ENCODE measurements around the gene ZNF598. TPM values are rescaled to one million over a fixed set of nuclear protein-coding genes. Genes with fewer than 3 reads are reported as not detected.

ZNF598 gene
- total and polyA plus RNA-seq, 2 of the 13 experiments (the other 11 are each of a cell fraction or from before 2014, with no cell fraction given) = 13.5 to 14.2 TPM

DNA sequence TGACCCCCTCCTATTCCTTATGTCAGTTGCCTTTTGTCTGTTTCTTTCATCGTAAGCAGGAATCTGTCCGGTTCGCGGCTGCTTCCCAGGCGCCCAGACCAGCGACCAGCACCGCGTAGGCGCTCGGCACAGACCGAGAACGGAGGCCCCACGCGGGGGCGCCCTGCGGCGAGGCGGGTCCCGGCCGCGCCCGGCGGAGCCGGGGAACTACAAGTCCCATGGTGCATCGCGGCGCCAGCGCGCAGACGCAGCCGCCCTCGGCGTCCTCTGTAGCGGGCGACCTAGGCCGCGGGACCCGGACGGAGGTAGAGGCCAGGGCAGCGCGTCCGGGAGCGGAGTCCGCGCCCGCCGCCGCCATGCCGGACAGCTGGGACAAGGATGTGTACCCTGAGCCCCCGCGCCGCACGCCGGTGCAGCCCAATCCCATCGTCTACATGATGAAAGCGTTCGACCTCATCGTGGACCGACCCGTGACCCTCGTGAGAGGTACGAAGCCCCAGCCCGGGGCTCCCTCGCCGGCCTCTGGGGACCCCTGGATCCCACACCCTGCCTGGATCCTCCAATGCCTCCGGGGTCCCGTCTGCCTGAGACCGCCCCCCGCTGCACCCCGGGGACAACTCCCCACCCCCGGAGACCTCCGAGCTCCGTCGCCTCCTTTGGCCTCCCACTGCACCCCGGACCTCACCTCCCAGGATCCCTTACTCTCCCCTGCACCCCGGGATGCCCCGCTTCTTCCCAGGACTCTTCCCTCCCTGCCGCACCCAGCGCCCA, 50.2 kb downstream of the ZNF598 start, which contains the start of gene NDUFB10 (continued):
- TF ChIP-seq MIER3 (CRISPR knock-in tag; IDR thresholded peaks at IDR 0.05; ENCODE audit: borderline replicate concordance) (no peak), FOSL2 (CRISPR knock-in tag; IDR thresholded peaks at IDR 0.05) (peak; percentile 30; the same call in 1 of the 2 replicates), FOXJ3 (CRISPR knock-in tag; IDR thresholded peaks at IDR 0.05; ENCODE audit: borderline replicate concordance) (no peak), HNF4A (CRISPR knock-in tag; IDR thresholded peaks at IDR 0.05) (peak; percentile 39; the same call in 1 of the 2 replicates), ZC3H4 (CRISPR knock-in tag; IDR thresholded peaks at IDR 0.05; ENCODE audit: borderline replicate concordance) (no peak), MLLT10 (CRISPR knock-in tag; IDR thresholded peaks at IDR 0.05) (no peak), ZNF75D (CRISPR knock-in tag; IDR thresholded peaks at IDR 0.05; ENCODE audit: borderline replicate concordance) (no peak), RFXAP (CRISPR knock-in tag; IDR thresholded peaks at IDR 0.05; ENCODE audit: borderline replicate concordance) (peak; percentile 88), THAP11 (CRISPR knock-in tag; IDR thresholded peaks at IDR 0.05) (peak; percentile 100), KLF12 (CRISPR knock-in tag; IDR thresholded peaks at IDR 0.05; ENCODE audit: borderline replicate concordance) (peak; percentile 87; the same call in 1 of the 2 replicates), ZNF788 (CRISPR knock-in tag; IDR thresholded peaks at IDR 0.05; ENCODE audit: borderline replicate concordance) (peak; percentile 88; the same call in 1 of the 2 replicates), SPEN (CRISPR knock-in tag; IDR thresholded peaks at IDR 0.05; ENCODE audit: low read depth) (peak; percentile 94)
- TF ChIP-seq, protein P1, sequence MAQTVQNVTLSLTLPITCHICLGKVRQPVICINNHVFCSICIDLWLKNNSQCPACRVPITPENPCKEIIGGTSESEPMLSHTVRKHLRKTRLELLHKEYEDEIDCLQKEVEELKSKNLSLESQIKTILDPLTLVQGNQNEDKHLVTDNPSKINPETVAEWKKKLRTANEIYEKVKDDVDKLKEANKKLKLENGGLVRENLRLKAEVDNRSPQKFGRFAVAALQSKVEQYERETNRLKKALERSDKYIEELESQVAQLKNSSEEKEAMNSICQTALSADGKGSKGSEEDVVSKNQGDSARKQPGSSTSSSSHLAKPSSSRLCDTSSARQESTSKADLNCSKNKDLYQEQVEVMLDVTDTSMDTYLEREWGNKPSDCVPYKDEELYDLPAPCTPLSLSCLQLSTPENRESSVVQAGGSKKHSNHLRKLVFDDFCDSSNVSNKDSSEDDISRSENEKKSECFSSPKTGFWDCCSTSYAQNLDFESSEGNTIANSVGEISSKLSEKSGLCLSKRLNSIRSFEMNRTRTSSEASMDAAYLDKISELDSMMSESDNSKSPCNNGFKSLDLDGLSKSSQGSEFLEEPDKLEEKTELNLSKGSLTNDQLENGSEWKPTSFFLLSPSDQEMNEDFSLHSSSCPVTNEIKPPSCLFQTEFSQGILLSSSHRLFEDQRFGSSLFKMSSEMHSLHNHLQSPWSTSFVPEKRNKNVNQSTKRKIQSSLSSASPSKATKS (CRISPR knock-in tag; IDR thresholded peaks at IDR 0.05) = no peak
- TF ChIP-seq, protein P2, sequence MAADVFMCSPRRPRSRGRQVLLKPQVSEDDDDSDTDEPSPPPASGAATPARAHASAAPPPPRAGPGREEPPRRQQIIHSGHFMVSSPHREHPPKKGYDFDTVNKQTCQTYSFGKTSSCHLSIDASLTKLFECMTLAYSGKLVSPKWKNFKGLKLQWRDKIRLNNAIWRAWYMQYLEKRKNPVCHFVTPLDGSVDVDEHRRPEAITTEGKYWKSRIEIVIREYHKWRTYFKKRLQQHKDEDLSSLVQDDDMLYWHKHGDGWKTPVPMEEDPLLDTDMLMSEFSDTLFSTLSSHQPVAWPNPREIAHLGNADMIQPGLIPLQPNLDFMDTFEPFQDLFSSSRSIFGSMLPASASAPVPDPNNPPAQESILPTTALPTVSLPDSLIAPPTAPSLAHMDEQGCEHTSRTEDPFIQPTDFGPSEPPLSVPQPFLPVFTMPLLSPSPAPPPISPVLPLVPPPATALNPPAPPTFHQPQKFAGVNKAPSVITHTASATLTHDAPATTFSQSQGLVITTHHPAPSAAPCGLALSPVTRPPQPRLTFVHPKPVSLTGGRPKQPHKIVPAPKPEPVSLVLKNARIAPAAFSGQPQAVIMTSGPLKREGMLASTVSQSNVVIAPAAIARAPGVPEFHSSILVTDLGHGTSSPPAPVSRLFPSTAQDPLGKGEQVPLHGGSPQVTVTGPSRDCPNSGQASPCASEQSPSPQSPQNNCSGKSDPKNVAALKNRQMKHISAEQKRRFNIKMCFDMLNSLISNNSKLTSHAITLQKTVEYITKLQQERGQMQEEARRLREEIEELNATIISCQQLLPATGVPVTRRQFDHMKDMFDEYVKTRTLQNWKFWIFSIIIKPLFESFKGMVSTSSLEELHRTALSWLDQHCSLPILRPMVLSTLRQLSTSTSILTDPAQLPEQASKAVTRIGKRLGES (CRISPR knock-in tag; IDR thresholded peaks at IDR 0.05; ENCODE audit: borderline replicate concordance) = no peak
- TF ChIP-seq, protein P3, sequence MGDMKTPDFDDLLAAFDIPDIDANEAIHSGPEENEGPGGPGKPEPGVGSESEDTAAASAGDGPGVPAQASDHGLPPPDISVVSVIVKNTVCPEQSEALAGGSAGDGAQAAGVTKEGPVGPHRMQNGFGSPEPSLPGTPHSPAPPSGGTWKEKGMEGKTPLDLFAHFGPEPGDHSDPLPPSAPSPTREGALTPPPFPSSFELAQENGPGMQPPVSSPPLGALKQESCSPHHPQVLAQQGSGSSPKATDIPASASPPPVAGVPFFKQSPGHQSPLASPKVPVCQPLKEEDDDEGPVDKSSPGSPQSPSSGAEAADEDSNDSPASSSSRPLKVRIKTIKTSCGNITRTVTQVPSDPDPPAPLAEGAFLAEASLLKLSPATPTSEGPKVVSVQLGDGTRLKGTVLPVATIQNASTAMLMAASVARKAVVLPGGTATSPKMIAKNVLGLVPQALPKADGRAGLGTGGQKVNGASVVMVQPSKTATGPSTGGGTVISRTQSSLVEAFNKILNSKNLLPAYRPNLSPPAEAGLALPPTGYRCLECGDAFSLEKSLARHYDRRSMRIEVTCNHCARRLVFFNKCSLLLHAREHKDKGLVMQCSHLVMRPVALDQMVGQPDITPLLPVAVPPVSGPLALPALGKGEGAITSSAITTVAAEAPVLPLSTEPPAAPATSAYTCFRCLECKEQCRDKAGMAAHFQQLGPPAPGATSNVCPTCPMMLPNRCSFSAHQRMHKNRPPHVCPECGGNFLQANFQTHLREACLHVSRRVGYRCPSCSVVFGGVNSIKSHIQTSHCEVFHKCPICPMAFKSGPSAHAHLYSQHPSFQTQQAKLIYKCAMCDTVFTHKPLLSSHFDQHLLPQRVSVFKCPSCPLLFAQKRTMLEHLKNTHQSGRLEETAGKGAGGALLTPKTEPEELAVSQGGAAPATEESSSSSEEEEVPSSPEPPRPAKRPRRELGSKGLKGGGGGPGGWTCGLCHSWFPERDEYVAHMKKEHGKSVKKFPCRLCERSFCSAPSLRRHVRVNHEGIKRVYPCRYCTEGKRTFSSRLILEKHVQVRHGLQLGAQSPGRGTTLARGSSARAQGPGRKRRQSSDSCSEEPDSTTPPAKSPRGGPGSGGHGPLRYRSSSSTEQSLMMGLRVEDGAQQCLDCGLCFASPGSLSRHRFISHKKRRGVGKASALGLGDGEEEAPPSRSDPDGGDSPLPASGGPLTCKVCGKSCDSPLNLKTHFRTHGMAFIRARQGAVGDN (CRISPR knock-in tag; IDR thresholded peaks at IDR 0.05) = peak; percentile 87
- TF ChIP-seq, protein P4, sequence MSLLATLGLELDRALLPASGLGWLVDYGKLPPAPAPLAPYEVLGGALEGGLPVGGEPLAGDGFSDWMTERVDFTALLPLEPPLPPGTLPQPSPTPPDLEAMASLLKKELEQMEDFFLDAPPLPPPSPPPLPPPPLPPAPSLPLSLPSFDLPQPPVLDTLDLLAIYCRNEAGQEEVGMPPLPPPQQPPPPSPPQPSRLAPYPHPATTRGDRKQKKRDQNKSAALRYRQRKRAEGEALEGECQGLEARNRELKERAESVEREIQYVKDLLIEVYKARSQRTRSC (CRISPR knock-in tag; IDR thresholded peaks at IDR 0.05; ENCODE audit: low read depth) = 0 out of 2 replicates have a peak, but pooled peaks have one; percentile 56

Measured in HepG2 (cell line).